Brain microvascular endothelial cell (primary cell): ENCODE measurements around the gene TSPAN12.

Experiments used
- DNase-seq: peaks from one replicate; pipeline ENCODE4 v3.0.0-alpha.2; 2020
- H3K27ac ChIP-seq: fragments of 250-450 bp; sonication (Bioruptor Pico); 2 replicates; pipeline ENCODE4 v1.5.1; 2020; ENCODE audit warnings: mild to moderate bottlenecking, moderate library complexity
- H3K27me3 ChIP-seq: fragments of 250-450 bp; sonication (Bioruptor Pico); replicated peaks from 2 replicates; pipeline ENCODE4 v1.5.1; 2020; ENCODE audit warnings: mild to moderate bottlenecking
- H3K36me3 ChIP-seq: fragments of 250-450 bp; sonication (Bioruptor Pico); replicated peaks from 2 replicates; pipeline ENCODE4 v1.5.1; 2020; ENCODE audit warnings: mild to moderate bottlenecking
- H3K4me3 ChIP-seq: 2 replicates; pipeline ENCODE4 v1.5.1; 2011; ENCODE audit warnings: low read depth, mild to moderate bottlenecking, control low read depth, low read length, moderate library complexity
- in situ Hi-C: cut with HindIII; loops from 2 replicates; pipeline ENCODE4 v1.10.0; 2017; ENCODE audit warnings: low sequenced_read_pairs, low pct_ligation_motif_present
- TF ChIP-seq, protein P1 (sequence below): IDR thresholded peaks from 2 replicates; pipeline ENCODE4 v1.5.1; 2011; ENCODE audit warnings: low read depth, mild to moderate bottlenecking, moderate library complexity, low read length, control low read depth, inconsistent platforms; ENCODE audit errors: missing control alignments

The TSPAN12 gene

DNA sequence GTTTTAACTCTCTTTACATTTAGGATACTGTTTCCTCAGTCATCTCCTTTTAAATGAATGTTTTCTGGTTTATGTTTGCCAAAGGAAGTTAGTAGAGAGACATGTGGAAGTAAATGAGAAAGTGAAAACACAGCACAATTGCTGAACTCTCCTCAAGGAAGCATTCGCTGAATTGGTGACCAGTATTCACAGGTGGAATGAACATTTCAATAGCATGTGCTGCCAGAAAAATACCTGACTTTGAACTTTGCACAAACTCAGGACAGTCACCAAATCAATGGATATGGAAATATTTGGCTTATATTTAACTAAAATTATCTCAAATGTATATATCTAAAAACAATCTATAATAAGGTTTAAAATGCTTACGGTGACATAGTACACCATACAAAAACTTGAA is 28.5 kb downstream of the TSPAN12 start:
- Histone ChIP-seq H3K27me3 (no peaks in the 10 kb centered on the region), H3K27ac (no peak overlapping the region), H3K4me3 (no peak overlapping the region), H3K36me3 (no peaks in the 10 kb centered on the region)
- no peak for DNase-seq
- TF ChIP-seq, protein P1, sequence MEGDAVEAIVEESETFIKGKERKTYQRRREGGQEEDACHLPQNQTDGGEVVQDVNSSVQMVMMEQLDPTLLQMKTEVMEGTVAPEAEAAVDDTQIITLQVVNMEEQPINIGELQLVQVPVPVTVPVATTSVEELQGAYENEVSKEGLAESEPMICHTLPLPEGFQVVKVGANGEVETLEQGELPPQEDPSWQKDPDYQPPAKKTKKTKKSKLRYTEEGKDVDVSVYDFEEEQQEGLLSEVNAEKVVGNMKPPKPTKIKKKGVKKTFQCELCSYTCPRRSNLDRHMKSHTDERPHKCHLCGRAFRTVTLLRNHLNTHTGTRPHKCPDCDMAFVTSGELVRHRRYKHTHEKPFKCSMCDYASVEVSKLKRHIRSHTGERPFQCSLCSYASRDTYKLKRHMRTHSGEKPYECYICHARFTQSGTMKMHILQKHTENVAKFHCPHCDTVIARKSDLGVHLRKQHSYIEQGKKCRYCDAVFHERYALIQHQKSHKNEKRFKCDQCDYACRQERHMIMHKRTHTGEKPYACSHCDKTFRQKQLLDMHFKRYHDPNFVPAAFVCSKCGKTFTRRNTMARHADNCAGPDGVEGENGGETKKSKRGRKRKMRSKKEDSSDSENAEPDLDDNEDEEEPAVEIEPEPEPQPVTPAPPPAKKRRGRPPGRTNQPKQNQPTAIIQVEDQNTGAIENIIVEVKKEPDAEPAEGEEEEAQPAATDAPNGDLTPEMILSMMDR: no peak
- in situ Hi-C loops: no loop called here

- in situ Hi-C loops: no loop called here
- Histone ChIP-seq H3K27ac (no peak overlapping the region), H3K27me3 (no peaks in the 10 kb centered on the region), H3K4me3 (no peak overlapping the region), H3K36me3 (no peaks in the 10 kb centered on the region)
- no peak for DNase-seq
- TF ChIP-seq, protein P1: no peak
Observed at GRCh38 chr7:120828528-120828927, 29.4 kb downstream of the TSPAN12 start.

DNA sequence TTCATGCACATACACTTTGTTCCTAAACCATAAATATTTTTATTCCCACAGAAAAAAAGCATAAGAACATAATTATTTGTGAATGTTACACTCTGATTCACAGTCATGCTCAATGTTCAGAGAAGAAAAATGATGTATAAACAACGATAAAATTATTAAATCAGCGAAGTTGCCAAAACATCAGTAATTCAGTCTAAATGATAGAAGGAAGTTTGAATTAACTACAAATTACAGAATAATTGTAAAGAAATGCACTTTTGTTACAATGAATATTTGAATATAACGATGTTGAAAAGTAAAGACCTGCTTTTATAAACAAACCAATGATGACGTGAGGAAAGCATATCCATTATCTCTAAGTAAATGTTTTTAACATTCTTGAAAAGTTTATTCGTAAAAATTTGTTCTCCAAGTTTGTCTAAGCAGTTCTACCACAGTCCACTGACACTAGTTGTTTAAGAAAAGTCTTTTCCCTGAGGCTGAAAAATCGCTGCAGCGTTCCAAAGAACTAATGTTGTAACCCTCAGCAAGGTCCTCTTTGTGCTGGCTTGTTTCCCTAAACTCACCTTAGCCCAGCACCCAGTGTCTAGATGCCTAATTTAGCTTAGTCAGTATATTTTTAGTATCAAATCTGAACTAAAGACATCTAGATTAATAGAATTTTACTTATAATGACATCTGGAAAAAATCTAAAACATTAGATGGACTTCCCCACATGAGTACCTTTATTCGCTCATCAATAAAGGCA is 30.4 kb downstream of the TSPAN12 start:
- DNase-seq: no peak
- Histone ChIP-seq H3K4me3 (no peak overlapping the region), H3K27ac (no peak overlapping the region), H3K36me3 (no peaks in the 10 kb centered on the region), H3K27me3 (no peaks in the 10 kb centered on the region)
- in situ Hi-C loops: no loop called here
- TF ChIP-seq, protein P1: no peak

- TF ChIP-seq, protein P1: no peak
- H3K36me3 ChIP-seq: no peaks in the 10 kb centered on the region
- no peak for DNase-seq
- in situ Hi-C loops: no loop called here
- no peak overlapping the region for H3K4me3 ChIP-seq
- no peak overlapping the region for H3K27ac ChIP-seq
- H3K27me3 ChIP-seq: no peaks in the 10 kb centered on the region
Observed at GRCh38 chr7:120825576-120825975, 32.4 kb downstream of the TSPAN12 start.

- Histone ChIP-seq H3K4me3 (no peak overlapping the region), H3K27me3 (no peaks in the 10 kb centered on the region), H3K27ac (no peak overlapping the region), H3K36me3 (no peaks in the 10 kb centered on the region)
- TF ChIP-seq, protein P1: no peak
- in situ Hi-C loops: no loop called here
- DNase-seq: no peak
Observed at GRCh38 chr7:120825152-120825551, 32.8 kb downstream of the TSPAN12 start.

GRCh38 chr7:120819861-120820260 is 38.1 kb downstream of the TSPAN12 start:
- no peaks in the 10 kb centered on the region for H3K36me3 ChIP-seq
- in situ Hi-C loops: no loop called here
- H3K27me3 ChIP-seq: no peaks in the 10 kb centered on the region
- DNase-seq: no peak
- H3K27ac ChIP-seq: no peak overlapping the region
- no peak overlapping the region for H3K4me3 ChIP-seq
- TF ChIP-seq, protein P1: no peak
